SK-N-SH treated with all-trans-retinoic acid at 6 μM for 48 hours (cell line): ENCODE measurements around the gene ALKAL2.

Source experiments
- BACH2 ChIP-seq: fragments of 250-450 bp; sonication (Bioruptor Pico); IDR thresholded peaks from 2 replicates; pipeline ENCODE4 v1.9.0; 2021; ENCODE audit warnings: mild to moderate bottlenecking, borderline replicate concordance
- CREB5 ChIP-seq: fragments of 250-450 bp; sonication (Bioruptor Pico); IDR thresholded peaks from 2 replicates; pipeline ENCODE4 v1.5.1; 2020; ENCODE audit warnings: low read depth, mild to moderate bottlenecking, moderate library complexity
- PATZ1 ChIP-seq: fragments of 250-450 bp; sonication (Bioruptor Pico); IDR thresholded peaks from 2 replicates; pipeline ENCODE4 v1.8.0; 2020; ENCODE audit warnings: mild to moderate bottlenecking, moderate library complexity, borderline replicate concordance
- ZFP30 ChIP-seq: fragments of 450-650 bp; formaldehyde crosslinking; IDR thresholded peaks from 2 replicates; pipeline ENCODE4 v1.5.0; 2022; ENCODE audit warnings: mild to moderate bottlenecking, moderate library complexity
- ZNF8 ChIP-seq: fragments of 450-650 bp; formaldehyde crosslinking; IDR thresholded peaks from 2 replicates; pipeline ENCODE4 v1.5.0; 2020; ENCODE audit warnings: mild to moderate bottlenecking, moderate library complexity

GRCh38 chr2:296354-296753 is 8.5 kb upstream of the ALKAL2 start:
- TF ChIP-seq BACH2 (CRISPR knock-in tag) (no peak), PATZ1 (CRISPR knock-in tag) (no peak), ZNF8 (no peak), CREB5 (no peak), ZFP30 (CRISPR knock-in tag) (no peak)
